H1 (cell line): Measurements from ENCODE around the gene CEP250. TPM values are rescaled to one million over a fixed set of nuclear protein-coding genes. Genes with fewer than 3 reads are reported as not detected.

Experiments
- CTCF ChIA-PET: fragments of 300-600 bp; sonication (Branson Sonifier 250); formaldehyde crosslinking; loops from one replicate; lab custom pipeline; 2021; ENCODE audit not compliant: partially characterized antibody; lab: Charles Lee
- POLR2A ChIA-PET: fragments of 300-600 bp; sonication (Branson Sonifier 250); formaldehyde crosslinking; loops from one replicate; lab custom pipeline; 2021; ENCODE audit warnings: inconsistent platforms; ENCODE audit not compliant: partially characterized antibody; lab: Charles Lee
- DNase-seq, 2 experiments: peaks; one replicate each; pipeline versions ENCODE4 v3.0.0 to v3.0.0-alpha.2; 2010 to 2022; ENCODE audit warnings: low spot score in 2 of 2, low read depth in 1 of 2, mixed read lengths in 1 of 2
- FAIRE-seq: peaks from 2 replicates; lab custom pipeline; 2011; peaks lifted over from hg19 to GRCh38; lab: Jason Lieb, UNC
- H2AFZ ChIP-seq: 2 replicates; pipeline ENCODE4 v1.8.1; 2012; ENCODE audit warnings: low read length, inconsistent platforms
- H2AK5ac ChIP-seq: 2 replicates; pipeline ENCODE4 v1.6.1; 2013; ENCODE audit warnings: low read depth, low read length
- H2BK120ac ChIP-seq: replicated peaks from 2 replicates; pipeline ENCODE3; 2013; ENCODE audit warnings: low read depth, low read length, inconsistent platforms
- H2BK12ac ChIP-seq: 2 replicates; pipeline ENCODE4 v1.6.1; 2013; ENCODE audit warnings: low read depth, low read length
- H2BK15ac ChIP-seq: 2 replicates; pipeline ENCODE4 v1.6.1; 2013; ENCODE audit warnings: low read length
- H2BK20ac ChIP-seq: 2 replicates; pipeline ENCODE4 v1.6.1; 2013; ENCODE audit warnings: low read length
- H2BK5ac ChIP-seq: 2 replicates; pipeline ENCODE4 v1.6.1; 2013; ENCODE audit warnings: low read depth, low read length
- H3K14ac ChIP-seq: 2 replicates; pipeline ENCODE4 v1.6.1; 2013; ENCODE audit warnings: inconsistent platforms; ENCODE audit not compliant: insufficient read length
- H3K18ac ChIP-seq: 2 replicates; pipeline ENCODE4 v1.6.1; 2013; ENCODE audit warnings: low read length; ENCODE audit errors: extremely low read depth
- H3K23ac ChIP-seq: 2 replicates; pipeline ENCODE4 v1.6.1; 2013; ENCODE audit warnings: inconsistent platforms; ENCODE audit not compliant: insufficient read length
- H3K23me2 ChIP-seq: 2 replicates; pipeline ENCODE4 v1.6.1; 2013; ENCODE audit warnings: low read depth, low read length
- H3K27ac ChIP-seq: 2 replicates; pipeline ENCODE4 v1.6.1; 2011; ENCODE audit warnings: low read depth, low read length, inconsistent platforms
- H3K27me3 ChIP-seq, 4 experiments: replicated peaks in 1 of 4; 1 replicate in 1 of 4; 2 replicates in 3 of 4; pipeline versions ENCODE4 v1.6.1 to v1.8.1; 2011 to 2013; ENCODE audit warnings: low read length in 3 of 4, mild to moderate bottlenecking in 3 of 4, inconsistent platforms in 2 of 4, mixed read lengths in 2 of 4, moderate library complexity in 1 of 4; ENCODE audit not compliant: control insufficient read depth in 3 of 4, insufficient read depth in 3 of 4; ENCODE audit errors: extremely low read depth in 1 of 4
- H3K36me3 ChIP-seq, 4 experiments: 2 replicates each; pipeline versions ENCODE4 v1.6.1 to v1.8.1; 2011 to 2013; ENCODE audit warnings: mild to moderate bottlenecking in 4 of 4, low read length in 3 of 4, moderate library complexity in 2 of 4, control low read depth in 1 of 4, inconsistent platforms in 1 of 4; ENCODE audit not compliant: insufficient read depth in 4 of 4, control insufficient read depth in 2 of 4
- H3K4ac ChIP-seq: replicated peaks from 2 replicates; pipeline ENCODE3; 2013; ENCODE audit warnings: low read length, low read depth, mixed read lengths, inconsistent platforms; ENCODE audit not compliant: insufficient read length
- H3K4me1 ChIP-seq, 4 experiments: replicated peaks in 1 of 4; 1 replicate in 1 of 4; 2 replicates in 3 of 4; pipeline versions ENCODE4 v1.6.1 to v1.8.1; 2011 to 2013; ENCODE audit warnings: low read length in 3 of 4, inconsistent platforms in 2 of 4, mixed read lengths in 1 of 4; ENCODE audit not compliant: insufficient read depth in 4 of 4, control insufficient read depth in 3 of 4
- H3K4me2 ChIP-seq, 2 experiments: 2 replicates each; pipeline versions ENCODE4 v1.6.1 to v1.8.1; 2011 to 2013; ENCODE audit warnings: low read depth in 2 of 2, low read length in 2 of 2, control low read depth in 1 of 2, inconsistent platforms in 1 of 2, mild to moderate bottlenecking in 1 of 2; ENCODE audit not compliant: insufficient read depth in 1 of 2
- H3K4me3 ChIP-seq, 4 experiments: fragments of 200-600, 300-600 bp in 1 of 4; sonication (generic), shearing (Covaris generic), sonication (Bioruptor Twin) in 1 of 4; 2 replicates each; pipeline versions ENCODE4 v1.5.1 to v1.8.1; 2011 to 2016; ENCODE audit warnings: low read length in 4 of 4, low read depth in 3 of 4, control low read depth in 2 of 4, inconsistent platforms in 2 of 4, mild to moderate bottlenecking in 2 of 4, mixed read lengths in 1 of 4, moderate library complexity in 1 of 4; ENCODE audit not compliant: insufficient read depth in 2 of 4; ENCODE audit errors: extremely low read depth in 1 of 4
- H3K56ac ChIP-seq: replicated peaks from 2 replicates; pipeline ENCODE3; 2013; ENCODE audit warnings: low read depth, mild to moderate bottlenecking, mixed read lengths, low read length, inconsistent platforms; ENCODE audit not compliant: insufficient read length
- H3K79me1 ChIP-seq: 2 replicates; pipeline ENCODE4 v1.6.1; 2013; ENCODE audit warnings: low read depth, low read length, control low read depth
- H3K79me2 ChIP-seq, 2 experiments: 2 replicates each; pipeline versions ENCODE4 v1.6.1 to v1.8.1; 2012 to 2013; ENCODE audit warnings: low read length in 2 of 2, mild to moderate bottlenecking in 2 of 2, inconsistent platforms in 1 of 2; ENCODE audit not compliant: insufficient read depth in 2 of 2, control insufficient read depth in 1 of 2
- H3K9ac ChIP-seq, 4 experiments: replicated peaks in 1 of 4; 1 replicate in 1 of 4; 2 replicates in 3 of 4; pipeline versions ENCODE4 v1.6.1 to v1.8.1; 2011 to 2013; ENCODE audit warnings: low read depth in 3 of 4, low read length in 3 of 4, control low read depth in 2 of 4, mild to moderate bottlenecking in 2 of 4, moderate library complexity in 2 of 4, inconsistent platforms in 1 of 4; ENCODE audit errors: extremely low read depth in 1 of 4
- H3K9me3 ChIP-seq, 2 experiments: 2 replicates each; pipeline versions ENCODE4 v1.6.1 to v1.8.1; 2012 to 2013; ENCODE audit warnings: mild to moderate bottlenecking in 2 of 2, moderate library complexity in 2 of 2, control low read depth in 1 of 2, inconsistent platforms in 1 of 2, low read depth in 1 of 2, low read length in 1 of 2, mixed read lengths in 1 of 2; ENCODE audit not compliant: insufficient read depth in 2 of 2
- H4K20me1 ChIP-seq, 2 experiments: replicated peaks in 1 of 2; 2 replicates each; pipeline versions ENCODE3 to v1.8.1; 2011 to 2013; ENCODE audit warnings: inconsistent platforms in 2 of 2, low read length in 2 of 2, mild to moderate bottlenecking in 1 of 2; ENCODE audit not compliant: insufficient read depth in 2 of 2, control insufficient read depth in 1 of 2
- H4K5ac ChIP-seq: 2 replicates; pipeline ENCODE4 v1.6.1; 2013; ENCODE audit warnings: low read length, low read depth, mixed read lengths, inconsistent platforms; ENCODE audit not compliant: insufficient read length
- H4K8ac ChIP-seq: 2 replicates; pipeline ENCODE4 v1.8.0; 2013; ENCODE audit warnings: mild to moderate bottlenecking, moderate library complexity, low read length, inconsistent platforms; ENCODE audit not compliant: insufficient read depth; ENCODE audit errors: extremely low read depth
- H4K91ac ChIP-seq: replicated peaks from 2 replicates; pipeline ENCODE3; 2013; ENCODE audit warnings: low read length, mixed read lengths, inconsistent platforms; ENCODE audit not compliant: insufficient read length
- ATF2 ChIP-seq: IDR thresholded peaks from 2 replicates; pipeline ENCODE4 v1.6.1; 2012; ENCODE audit warnings: low read length, inconsistent platforms
- JUN ChIP-seq: IDR thresholded peaks from 2 replicates; pipeline ENCODE4 v1.6.1; 2011; ENCODE audit warnings: low read depth, mild to moderate bottlenecking, improper control_type of control experiment, low read length
- JUND ChIP-seq: IDR thresholded peaks from 2 replicates; pipeline ENCODE4 v1.6.1; 2011; ENCODE audit warnings: mild to moderate bottlenecking, improper control_type of control experiment, low read length
- SUZ12 ChIP-seq: fragments of 200-600 bp; sonication (generic); IDR thresholded peaks from 2 replicates; pipeline ENCODE4 v1.6.1; 2012; ENCODE audit warnings: mild to moderate bottlenecking, inconsistent platforms, low read length, moderate library complexity, mixed read lengths
- TAF7 ChIP-seq: optimal IDR thresholded peaks from 2 replicates; pipeline ENCODE3; 2011; ENCODE audit warnings: low read depth, mild to moderate bottlenecking, inconsistent platforms, low read length, moderate library complexity, borderline replicate concordance
- TEAD4 ChIP-seq: IDR thresholded peaks from 2 replicates; pipeline ENCODE4 v1.6.1; 2012; ENCODE audit warnings: low read depth, low read length, inconsistent platforms, mixed read lengths
- WGBS, 2 experiments: shearing (Covaris generic) in 1 of 2; methylation state at CpG; one replicate each; pipeline versions ENCODE4 v1.1.6 to v1.1.7; 2013 to 2015; ENCODE audit warnings: low lambda C conversion rate in 2 of 2, mixed read lengths in 2 of 2, inconsistent platforms in 1 of 2, low coverage in 1 of 2, missing lambda C conversion rate in 1 of 2; ENCODE audit not compliant: insufficient replicate concordance in 2 of 2, insufficient coverage in 1 of 2, insufficient read length in 1 of 2; ENCODE audit errors: extremely low coverage in 1 of 2, missing lambda C conversion rate in 1 of 2; 5-methylcytosine and 5-hydroxymethylcytosine counted together
- polyA plus RNA-seq, 7 experiments: library from polyadenylated mRNA; depleted of rRNA in 3 of 7; stranded (reverse) in 5 of 7; unstranded in 2 of 7; fragments of >200 nt in 5 of 7; fragments of 200-250 nt in 2 of 7; gene quantifications; 1 replicate in 5 of 7; 2 replicates in 1 of 7; 4 replicates in 1 of 7; pipeline versions ENCODE4 v1.2.1 to v1.2.3, GENCODE V29; 2011 to 2013; ENCODE audit warnings: missing spikeins in 2 of 7, mixed read lengths in 2 of 7
- total RNA-seq: library from RNA; stranded (reverse); fragmentation: NEBNext Ultra II Directional; extraction: Animal tissue kit (Norgen Biotek cat#: 25700); gene quantifications from 2 replicates; pipeline ENCODE4 v1.2.1, GENCODE V29; 2021

The CEP250 gene
- total and polyA plus RNA-seq, 2 of the 8 experiments (the other 6 are each of a cell fraction or from before 2014, with no cell fraction given): 2.6 to 33.7 TPM

GRCh38 chr20:35409542-35409941 lies 45.9 kb upstream of the CEP250 start:
- no peak overlapping the region for H3K4me3 ChIP-seq
- peaks cover 0 to 4% of the 10 kb centered on the region in 2 experiments for H4K20me1 ChIP-seq
- H2BK15ac ChIP-seq: no peak overlapping the region
- H2BK20ac ChIP-seq: no peak overlapping the region
- ChIA-PET CTCF (no interaction called here), POLR2A (interaction anchor here (0.7 to 2.3 kb wide), 3 partner anchors 11 to 168 kb away, joined by 3 to 6 read pairs (median 5); no protein-coding TSS in a partner anchor)
- H3K4me2 ChIP-seq: no peak overlapping the region
- no peak overlapping the region for H4K91ac ChIP-seq
- TF ChIP-seq TEAD4 (no peak), ATF2 (no peak), JUND (no peak), TAF7 (no peak), JUN (no peak), SUZ12 (no peak)
- H3K27ac ChIP-seq: no peak overlapping the region
- H3K14ac ChIP-seq: no peak overlapping the region
- H2AK5ac ChIP-seq: no peak overlapping the region
- peaks cover 0 to 25% (median 9%) of the 10 kb centered on the region in 4 experiments; a peak in 4 of 8 replicates for H3K36me3 ChIP-seq
- no peak overlapping the region for H4K8ac ChIP-seq
- DNase-seq (no peak), FAIRE-seq (no peak)
- no peak overlapping the region for H3K56ac ChIP-seq
- H2BK5ac ChIP-seq: no peak overlapping the region
- H3K79me1 ChIP-seq: no peaks in the 10 kb centered on the region; the same call in 1 of the 2 replicates
- no peaks in the 10 kb centered on the region for H3K9me3 ChIP-seq
- WGBS, 2 experiments: 92% methylated on average over 3 of the region's 3 CpGs; no CpG with 5 or more reads in 1 of the 2 experiments
- no peak overlapping the region for H2AFZ ChIP-seq
- no peaks in the 10 kb centered on the region for H3K27me3 ChIP-seq
- H3K4me1 ChIP-seq: peaks cover 0 to 5% (median 0%) of the 10 kb centered on the region in 4 experiments; a peak in 2 of 7 replicates
- no peak overlapping the region for H2BK12ac ChIP-seq
- H3K18ac ChIP-seq: no peak overlapping the region
- H3K23ac ChIP-seq: no peak overlapping the region
- no peak overlapping the region for H2BK120ac ChIP-seq
- peaks cover 0 to 44% of the 10 kb centered on the region in 2 experiments; a peak in 2 of 4 replicates for H3K79me2 ChIP-seq
- no peak overlapping the region for H3K9ac ChIP-seq
- H4K5ac ChIP-seq: no peak overlapping the region
- no peak overlapping the region for H3K4ac ChIP-seq
- H3K23me2 ChIP-seq: peaks cover 5% of the 10 kb centered on the region; the same call in 1 of the 2 replicates
